Keratinocyte (primary cell): ENCODE results near the gene PPP4C. TPM values are rescaled to one million over a fixed set of nuclear protein-coding genes. Genes with fewer than 3 reads are reported as not detected.
A peak's percentile ranks its signal among the peaks of the same experiment; 100 is the strongest.

Experiments
- DNase-seq: peaks from one replicate; pipeline ENCODE4 v3.0.0-alpha.2; 2011; ENCODE audit warnings: low read depth, missing footprints, low spot score
- FAIRE-seq: peaks from 2 replicates; lab custom pipeline; 2011; peaks lifted over from hg19 to GRCh38; lab: Jason Lieb, UNC
- H2AFZ ChIP-seq: 2 replicates; pipeline ENCODE4 v1.6.0; 2012; ENCODE audit warnings: low read length, control low read depth, inconsistent platforms; ENCODE audit not compliant: control insufficient read depth
- H3K27ac ChIP-seq: 2 replicates; pipeline ENCODE4 v1.5.1; 2011; ENCODE audit warnings: low read length; ENCODE audit not compliant: control insufficient read depth, insufficient read depth
- H3K27me3 ChIP-seq: 3 replicates; pipeline ENCODE4 v1.6.0; 2011; ENCODE audit warnings: low read length; ENCODE audit not compliant: control insufficient read depth, insufficient read depth; ENCODE audit errors: extremely low read depth
- H3K36me3 ChIP-seq, 2 experiments: 2 replicates in 1 of 2; 3 replicates in 1 of 2; pipeline ENCODE4 v1.5.1; 2011; ENCODE audit warnings: low read length in 2 of 2, mild to moderate bottlenecking in 1 of 2; ENCODE audit not compliant: control insufficient read depth in 2 of 2, insufficient read depth in 2 of 2; ENCODE audit errors: extremely low read depth in 1 of 2
- H3K4me1 ChIP-seq: 3 replicates; pipeline ENCODE4 v1.5.1; 2011; ENCODE audit warnings: low read length; ENCODE audit not compliant: control insufficient read depth, insufficient read depth; ENCODE audit errors: extremely low read depth
- H3K4me2 ChIP-seq: 3 replicates; pipeline ENCODE4 v1.6.0; 2011; ENCODE audit warnings: low read depth, low read length; ENCODE audit not compliant: control insufficient read depth, insufficient read depth; ENCODE audit errors: extremely low read depth
- H3K4me3 ChIP-seq, 3 experiments: fragments of 200-600 bp in 1 of 3; sonication (generic) in 1 of 3; 2 replicates in 2 of 3; 3 replicates in 1 of 3; pipeline ENCODE4 v1.5.1; 2011 to 2016; ENCODE audit warnings: low read length in 3 of 3, mild to moderate bottlenecking in 3 of 3, control low read depth in 2 of 3, inconsistent platforms in 1 of 3, low read depth in 1 of 3, mixed read lengths in 1 of 3, mixed run types in 1 of 3, moderate library complexity in 1 of 3; ENCODE audit not compliant: control insufficient read depth in 2 of 3, insufficient read depth in 2 of 3; ENCODE audit errors: extremely low read depth in 1 of 3
- H3K79me2 ChIP-seq: 2 replicates; pipeline ENCODE4 v1.6.0; 2012; ENCODE audit warnings: low read length; ENCODE audit not compliant: control insufficient read depth, insufficient read depth
- H3K9ac ChIP-seq: 3 replicates; pipeline ENCODE4 v1.6.0; 2011; ENCODE audit warnings: low read length; ENCODE audit not compliant: control insufficient read depth, insufficient read depth; ENCODE audit errors: extremely low read depth
- H3K9me1 ChIP-seq: 3 replicates; pipeline ENCODE4 v1.6.0; 2011; ENCODE audit warnings: low read length; ENCODE audit not compliant: control insufficient read depth, insufficient read depth; ENCODE audit errors: extremely low read depth
- H3K9me3 ChIP-seq: 2 replicates; pipeline ENCODE4 v1.5.1; 2012; ENCODE audit warnings: low read depth, low read length; ENCODE audit not compliant: control insufficient read depth
- H4K20me1 ChIP-seq: 3 replicates; pipeline ENCODE4 v1.6.0; 2011; ENCODE audit warnings: low read length; ENCODE audit not compliant: control insufficient read depth, insufficient read depth; ENCODE audit errors: extremely low read depth
- EZH2 ChIP-seq: IDR thresholded peaks from one replicate; pipeline ENCODE4 v1.6.1; 2012; ENCODE audit warnings: inconsistent platforms, mild to moderate bottlenecking, low read length, moderate library complexity
- dilution Hi-C: fragments of 300-500 bp; cut with MboI; formaldehyde crosslinking; loops from one replicate; pipeline ENCODE4 v1.7.0; 2020; ENCODE audit warnings: low sequenced_read_pairs; ENCODE audit not compliant: extremely low pct_ligation_motif_present
- polyA plus RNA-seq, 5 experiments: library from polyadenylated mRNA; depleted of rRNA in 3 of 5; stranded (reverse) in 3 of 5; stranded (forward) in 1 of 5; unstranded in 1 of 5; fragments of >200 nt; gene quantifications; 1 replicate in 1 of 5; 2 replicates in 3 of 5; 3 replicates in 1 of 5; pipeline versions ENCODE4 v1.2.1 to v1.2.3, GENCODE V29; 2011 to 2012; ENCODE audit warnings: missing spikeins in 2 of 5, low read depth in 1 of 5, low replicate concordance in 1 of 5
- TF ChIP-seq, protein P1 (sequence below), 3 experiments: IDR thresholded peaks in 1 of 3; conservative IDR thresholded peaks in 1 of 3; optimal IDR thresholded peaks in 1 of 3; 2 replicates in 2 of 3; 3 replicates in 1 of 3; pipeline versions ENCODE3 to v1.5.1; 2011; ENCODE audit warnings: low read length in 3 of 3, mild to moderate bottlenecking in 3 of 3, moderate library complexity in 2 of 3, control low read depth in 1 of 3, inconsistent platforms in 1 of 3; ENCODE audit not compliant: insufficient read depth in 2 of 3; ENCODE audit errors: extremely low read depth in 1 of 3

PPP4C gene
- polyA plus RNA-seq, 1 donor (not counting 4 experiments of a cell fraction or from before 2014, with no cell fraction given): 124 TPM

DNA sequence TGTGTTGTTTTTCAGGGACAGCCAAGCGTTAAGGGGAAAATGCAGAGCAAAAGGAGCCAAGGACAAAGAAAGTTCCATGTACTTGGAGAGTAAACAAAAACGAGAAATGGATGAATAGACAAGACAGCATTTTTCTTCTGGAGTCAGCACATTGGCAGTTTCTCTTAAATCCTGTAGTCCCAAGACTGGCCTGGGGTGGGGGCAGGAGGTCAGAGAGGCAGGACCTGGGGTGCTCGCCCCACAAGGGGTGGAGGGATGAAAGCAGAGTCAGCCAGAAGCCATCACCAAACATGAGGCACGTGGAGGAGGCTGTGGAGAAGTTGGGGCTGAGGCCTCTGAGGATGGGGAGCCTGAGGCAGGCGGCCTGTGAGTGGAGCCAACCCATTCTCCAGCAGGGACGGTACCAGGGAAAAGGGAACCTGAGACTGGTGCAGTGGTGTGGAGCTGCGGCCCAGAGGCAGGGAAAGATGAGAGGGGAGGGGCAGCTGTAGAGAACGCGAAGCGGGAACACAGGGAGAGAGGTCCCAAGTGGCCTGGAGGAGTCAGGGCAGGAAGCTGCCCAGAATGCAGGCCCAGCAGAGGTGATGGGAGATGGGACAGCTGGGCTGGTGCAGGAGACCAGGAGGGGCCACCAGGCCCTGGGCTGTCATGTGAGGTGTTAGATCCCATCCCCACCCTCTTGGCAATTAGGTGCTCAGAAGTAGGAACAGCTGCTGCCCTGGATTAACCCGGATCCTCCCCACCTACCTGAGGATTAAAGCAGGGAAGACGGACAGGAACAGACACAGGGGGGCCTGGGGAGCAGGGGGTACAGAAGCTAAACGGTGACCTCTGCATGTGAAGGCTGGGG is 48.0 kb upstream of the PPP4C start:
- no peak overlapping the region for H3K4me2 ChIP-seq
- peaks cover 38% of the 10 kb centered on the region for H3K27me3 ChIP-seq
- no peaks in the 10 kb centered on the region for H4K20me1 ChIP-seq
- TF ChIP-seq EZH2: peak; percentile 1
- TF ChIP-seq, protein P1, sequence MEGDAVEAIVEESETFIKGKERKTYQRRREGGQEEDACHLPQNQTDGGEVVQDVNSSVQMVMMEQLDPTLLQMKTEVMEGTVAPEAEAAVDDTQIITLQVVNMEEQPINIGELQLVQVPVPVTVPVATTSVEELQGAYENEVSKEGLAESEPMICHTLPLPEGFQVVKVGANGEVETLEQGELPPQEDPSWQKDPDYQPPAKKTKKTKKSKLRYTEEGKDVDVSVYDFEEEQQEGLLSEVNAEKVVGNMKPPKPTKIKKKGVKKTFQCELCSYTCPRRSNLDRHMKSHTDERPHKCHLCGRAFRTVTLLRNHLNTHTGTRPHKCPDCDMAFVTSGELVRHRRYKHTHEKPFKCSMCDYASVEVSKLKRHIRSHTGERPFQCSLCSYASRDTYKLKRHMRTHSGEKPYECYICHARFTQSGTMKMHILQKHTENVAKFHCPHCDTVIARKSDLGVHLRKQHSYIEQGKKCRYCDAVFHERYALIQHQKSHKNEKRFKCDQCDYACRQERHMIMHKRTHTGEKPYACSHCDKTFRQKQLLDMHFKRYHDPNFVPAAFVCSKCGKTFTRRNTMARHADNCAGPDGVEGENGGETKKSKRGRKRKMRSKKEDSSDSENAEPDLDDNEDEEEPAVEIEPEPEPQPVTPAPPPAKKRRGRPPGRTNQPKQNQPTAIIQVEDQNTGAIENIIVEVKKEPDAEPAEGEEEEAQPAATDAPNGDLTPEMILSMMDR (optimal IDR thresholded peaks at IDR 0.05 in 1 of 3, IDR thresholded peaks at IDR 0.05 in 1 of 3, conservative IDR thresholded peaks at IDR 0.05 in 1 of 3; ENCODE audit: extremely low read depth in 1 of 3, insufficient read depth in 2 of 3, low read length in 3 of 3): no peak
- no peaks in the 10 kb centered on the region for H3K9me1 ChIP-seq
- H3K27ac ChIP-seq: no peak overlapping the region
- no peak overlapping the region for H3K9ac ChIP-seq
- DNase-seq: no peak
- no peaks in the 10 kb centered on the region for H3K36me3 ChIP-seq
- no peaks in the 10 kb centered on the region for H3K79me2 ChIP-seq
- dilution Hi-C loops: no loop called here
- no peak overlapping the region for H2AFZ ChIP-seq
- no peak overlapping the region for H3K4me3 ChIP-seq
- no peak for FAIRE-seq
- no peaks in the 10 kb centered on the region for H3K4me1 ChIP-seq
- no peaks in the 10 kb centered on the region for H3K9me3 ChIP-seq

DNA sequence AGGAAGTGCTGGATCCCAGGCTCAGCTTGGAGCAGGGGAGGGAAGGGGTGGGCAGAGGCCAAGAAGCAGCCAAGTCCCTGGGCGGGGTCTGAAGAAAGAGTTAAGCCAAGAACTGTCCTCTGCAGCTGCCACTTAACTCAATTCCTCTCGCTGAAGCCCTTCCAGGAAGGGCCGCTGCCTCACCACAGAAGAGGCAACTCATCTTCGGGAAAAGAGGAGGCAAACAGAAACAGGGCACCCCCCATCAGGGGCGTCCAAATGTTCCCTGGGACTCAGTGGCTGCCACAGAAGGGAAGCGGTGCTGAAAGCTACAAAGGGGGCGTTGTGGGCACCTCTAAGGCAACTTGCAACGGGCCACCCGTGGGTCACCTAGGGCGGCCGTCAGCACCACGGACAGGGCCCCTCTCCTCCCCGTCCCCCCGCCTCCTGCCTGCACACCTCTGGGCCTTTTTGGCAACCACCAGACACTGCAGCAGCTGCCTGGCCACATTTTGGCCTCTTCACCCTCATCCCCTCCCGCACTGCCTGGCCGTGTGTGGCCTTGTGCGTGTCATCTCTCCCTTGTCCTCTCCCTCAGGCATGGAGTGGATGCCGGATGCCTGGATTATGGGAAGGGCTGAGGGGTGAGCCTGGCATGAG is 47.2 kb upstream of the PPP4C start:
- Histone ChIP-seq H3K27ac (no peak overlapping the region), H3K4me3 (no peak overlapping the region), H3K27me3 (peaks cover 41% of the 10 kb centered on the region), H3K9ac (no peak overlapping the region), H3K4me2 (no peak overlapping the region), H3K9me1 (no peaks in the 10 kb centered on the region), H3K9me3 (no peaks in the 10 kb centered on the region), H3K79me2 (no peaks in the 10 kb centered on the region), H4K20me1 (no peaks in the 10 kb centered on the region), H2AFZ (no peak overlapping the region), H3K4me1 (no peaks in the 10 kb centered on the region), H3K36me3 (no peaks in the 10 kb centered on the region)
- DNase-seq (no peak), FAIRE-seq (no peak)
- TF ChIP-seq, protein P1 (optimal IDR thresholded peaks at IDR 0.05 in 1 of 3, IDR thresholded peaks at IDR 0.05 in 1 of 3, conservative IDR thresholded peaks at IDR 0.05 in 1 of 3; ENCODE audit: extremely low read depth in 1 of 3, insufficient read depth in 2 of 3, low read length in 3 of 3): no peak
- no peak for TF ChIP-seq EZH2
- dilution Hi-C loops: no loop called here
